ENCODE results near the gene SEMA6A.
A peak's percentile ranks its signal among the peaks of the same experiment; 100 is the strongest.

Gene SEMA6A

GRCh38 chr5:116574367-116575325 lies at the start of gene SEMA6A:
SEMA6A (minus strand) TSS chr5:116574823; CDS start chr5:116504944, 69,879 bp downstream.
- no peak for TF ChIP-seq CTCF (IDR thresholded peaks at IDR 0.05; ENCODE audit: extremely low read depth, missing control alignments)
- peak; percentile 91 for DNase-seq (ENCODE audit: low spot score)

- TF ChIP-seq CTCF (IDR thresholded peaks at IDR 0.05; ENCODE audit: extremely low read depth, missing control alignments): no peak
- no peak for DNase-seq (ENCODE audit: low spot score)
Observed at GRCh38 chr5:116622375-116623050, 47.9 kb upstream of the SEMA6A start.

GRCh38 chr5:116621599-116621998 lies 47.0 kb upstream of the SEMA6A start:
- no peak for TF ChIP-seq CTCF (IDR thresholded peaks at IDR 0.05; ENCODE audit: extremely low read depth, missing control alignments)
- DNase-seq (ENCODE audit: low spot score): no peak

- no peak for DNase-seq (ENCODE audit: low spot score)
- no peak for TF ChIP-seq CTCF (IDR thresholded peaks at IDR 0.05; ENCODE audit: extremely low read depth, missing control alignments)
Observed at GRCh38 chr5:116616876-116617275, 42.3 kb upstream of the SEMA6A start.

- TF ChIP-seq CTCF (IDR thresholded peaks at IDR 0.05; ENCODE audit: extremely low read depth, missing control alignments): no peak
- no peak for DNase-seq (ENCODE audit: low spot score)
Observed at GRCh38 chr5:116614603-116614920, 39.9 kb upstream of the SEMA6A start.

- peak; percentile 17 for DNase-seq (ENCODE audit: low spot score)
- no peak for TF ChIP-seq CTCF (IDR thresholded peaks at IDR 0.05; ENCODE audit: extremely low read depth, missing control alignments)
Observed at GRCh38 chr5:116613445-116613844, 38.8 kb upstream of the SEMA6A start.

- TF ChIP-seq CTCF (IDR thresholded peaks at IDR 0.05; ENCODE audit: extremely low read depth, missing control alignments): no peak
- no peak for DNase-seq (ENCODE audit: low spot score)
Observed at GRCh38 chr5:116612431-116612830, 37.8 kb upstream of the SEMA6A start.

Data from GM20000 (cell line).